GM19193 (cell line): ENCODE data around the gene EVA1A.

Source experiments
- POLR2A ChIP-seq: IDR thresholded peaks from 4 replicates; pipeline ENCODE4 v1.6.1; 2011; ENCODE audit not compliant: insufficient read depth, insufficient read length; ENCODE audit errors: extremely low read depth

Gene EVA1A, protein sequence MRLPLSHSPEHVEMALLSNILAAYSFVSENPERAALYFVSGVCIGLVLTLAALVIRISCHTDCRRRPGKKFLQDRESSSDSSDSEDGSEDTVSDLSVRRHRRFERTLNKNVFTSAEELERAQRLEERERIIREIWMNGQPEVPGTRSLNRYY

DNA sequence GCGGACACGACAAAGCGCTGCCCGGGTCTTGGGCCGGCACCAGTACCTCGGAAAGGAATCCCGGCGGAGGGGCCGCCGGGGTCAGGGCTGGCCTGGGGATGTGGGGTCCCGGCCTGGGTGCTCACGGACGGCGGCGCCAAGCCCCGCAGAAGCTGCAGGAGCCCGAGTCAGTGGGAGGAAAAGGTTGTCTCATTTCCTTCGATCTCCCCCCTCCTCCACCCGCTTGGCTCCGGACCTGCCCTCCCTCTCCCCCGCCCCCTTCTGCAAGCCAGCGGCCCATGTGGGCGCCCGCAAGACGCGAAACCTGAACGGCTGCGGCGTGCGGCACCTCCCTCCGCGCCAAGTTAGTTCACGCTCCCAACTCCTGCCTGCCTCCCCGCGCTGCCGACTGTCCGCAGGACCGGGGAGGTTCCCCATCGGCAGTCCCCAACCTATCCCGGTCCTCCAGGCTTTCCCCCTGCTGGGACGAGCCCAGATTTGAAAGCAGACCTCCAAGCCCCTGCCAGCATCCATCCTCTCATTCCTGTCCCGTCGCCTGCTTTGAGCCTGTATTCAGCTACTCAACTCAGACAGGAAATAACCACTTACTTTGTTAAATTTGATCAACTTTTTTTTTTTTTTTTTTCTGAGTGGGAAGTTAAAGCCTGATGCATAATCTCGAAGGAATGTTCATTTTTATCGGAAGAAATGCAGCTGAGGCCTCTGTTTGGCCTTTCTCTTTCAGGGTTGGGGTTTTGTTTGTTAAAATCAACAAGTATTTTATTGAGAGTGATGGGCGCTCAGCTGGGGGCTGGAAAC, at the start of gene EVA1A:
TSS of gene EVA1A (minus strand) at position 172 of the 798 bp plus-strand sequence. CDS start 42,799 bp downstream, outside the sequence.
- TF ChIP-seq POLR2A = no peak

DNA sequence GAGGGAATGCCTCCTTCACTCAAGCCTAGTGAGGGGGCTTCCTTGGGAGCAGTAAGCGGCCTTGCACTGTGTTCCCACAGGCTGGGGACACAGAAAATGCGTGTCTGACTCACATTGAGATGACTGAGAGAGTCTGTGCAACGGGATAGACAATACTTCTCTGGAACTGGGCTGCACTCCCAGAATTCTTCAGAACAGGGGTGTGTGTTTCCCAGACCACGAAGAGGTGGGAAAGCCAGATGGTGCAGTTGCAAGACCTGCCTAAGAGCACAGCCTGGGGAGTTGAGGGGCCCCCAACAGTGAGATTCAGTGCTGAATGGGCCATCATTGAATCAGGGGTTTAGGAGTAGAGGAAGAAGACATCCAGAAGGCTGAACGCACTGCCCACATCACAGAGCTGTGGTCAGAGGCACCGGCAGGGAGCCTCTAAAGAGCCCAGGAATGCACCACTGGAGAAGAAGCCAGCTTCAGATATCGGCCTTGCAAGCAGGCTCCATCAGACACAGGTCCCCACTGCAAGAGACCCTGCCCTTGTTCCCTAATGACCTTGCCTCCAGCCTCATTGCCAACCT, 49.3 kb upstream of the EVA1A start:
- no peak for TF ChIP-seq POLR2A

DNA sequence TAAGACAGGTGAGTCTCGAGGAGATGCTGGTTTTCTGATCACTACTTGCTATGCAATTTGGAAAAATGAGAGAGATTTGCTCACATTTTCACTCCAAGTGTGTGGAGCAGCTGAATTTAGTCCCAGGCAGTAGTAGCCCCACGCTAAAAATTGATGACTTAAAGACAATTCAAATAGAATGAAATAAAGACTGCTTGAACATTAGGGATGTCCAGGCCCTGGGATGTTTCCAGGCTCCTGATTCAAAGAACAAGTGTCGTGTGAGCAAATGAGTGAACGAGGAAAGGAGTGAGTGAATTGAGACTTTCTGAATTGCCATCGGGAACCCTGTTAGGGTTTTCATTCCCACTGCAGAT, 48.6 kb upstream of the EVA1A start:
- no peak for TF ChIP-seq POLR2A

DNA sequence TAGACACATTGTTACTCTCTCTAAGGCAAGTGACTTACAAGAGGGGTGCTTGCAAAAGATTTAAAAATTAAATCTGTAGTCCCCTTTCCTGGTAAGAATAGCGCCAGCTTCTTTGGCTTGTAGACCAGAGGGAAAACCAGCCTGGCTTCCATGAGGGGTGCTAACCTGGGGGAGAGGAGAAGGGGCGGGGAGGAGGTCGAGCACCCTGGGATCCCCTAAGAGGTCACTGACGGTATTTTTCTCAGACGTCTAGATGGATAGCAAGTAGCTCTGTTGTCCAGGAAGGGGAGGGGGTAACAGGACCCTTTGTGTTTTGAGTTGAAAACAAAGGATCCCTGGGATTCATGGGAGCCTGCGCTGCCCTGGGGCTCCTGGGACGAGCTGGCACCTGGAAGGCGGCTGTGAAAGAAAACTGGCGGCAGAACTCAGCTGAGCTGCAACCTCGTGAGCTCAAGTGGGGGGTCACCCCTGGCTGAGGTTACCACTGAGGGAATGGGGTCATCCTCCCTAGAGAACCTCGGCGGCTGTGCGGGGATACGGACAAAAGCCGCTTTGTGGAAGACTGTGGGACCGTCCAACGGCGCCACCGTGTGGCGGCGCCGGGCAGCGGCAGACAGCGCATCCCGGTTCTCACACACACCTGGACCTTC, 48.1 kb upstream of the EVA1A start:
- TF ChIP-seq POLR2A = no peak

DNA sequence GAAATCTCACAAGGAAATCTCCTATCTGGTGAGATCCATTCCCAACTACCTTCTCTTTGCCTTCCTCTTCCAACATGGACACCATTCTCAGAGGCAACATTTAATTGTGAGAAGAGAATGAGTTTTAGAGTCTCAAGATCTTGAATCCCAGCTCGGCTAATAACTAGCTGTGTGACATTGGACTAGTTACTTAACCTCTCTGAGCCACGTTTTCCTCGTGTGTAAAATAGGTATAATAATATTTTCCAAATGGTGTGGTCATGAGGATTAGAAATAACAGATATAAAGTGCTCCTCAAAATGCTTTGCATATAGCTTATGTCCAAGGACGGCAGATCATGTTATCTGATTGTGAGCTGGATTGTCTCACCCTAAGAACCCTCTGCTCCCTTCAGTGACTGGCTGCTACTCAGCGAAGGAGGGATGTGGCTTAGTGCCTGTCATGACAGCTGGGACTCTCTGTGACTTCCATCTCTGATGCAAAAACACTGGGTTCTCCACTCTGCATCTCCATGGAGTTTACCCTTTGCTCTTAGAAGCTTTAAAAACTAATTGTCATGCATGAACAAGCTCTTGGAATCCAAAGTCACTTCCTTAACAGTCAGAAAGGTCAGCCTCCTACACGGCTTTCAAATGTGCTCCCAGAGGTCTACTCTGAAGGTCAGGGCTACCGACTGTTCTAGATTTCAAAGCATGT, 47.4 kb upstream of the EVA1A start:
- TF ChIP-seq POLR2A = no peak

DNA sequence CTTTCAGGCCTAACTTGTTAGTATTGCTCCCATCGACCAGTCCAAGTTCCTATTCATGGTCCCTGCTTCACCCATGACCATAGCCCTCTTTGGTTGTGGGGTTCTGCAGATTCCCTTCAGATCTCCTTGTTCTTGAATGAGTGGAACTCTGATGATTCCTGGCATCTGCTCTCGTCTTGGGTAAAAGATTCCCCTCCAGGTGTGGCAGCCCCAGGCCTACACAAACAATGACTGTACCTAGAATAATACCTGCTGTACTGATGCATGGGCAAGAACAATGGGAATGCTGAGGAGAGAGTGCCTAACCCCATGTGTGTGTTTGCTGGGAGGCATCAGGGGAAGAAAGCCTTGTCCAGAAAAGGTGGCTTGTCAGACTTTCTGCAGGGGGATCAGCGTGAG, 46.7 kb upstream of the EVA1A start:
- TF ChIP-seq POLR2A = no peak

DNA sequence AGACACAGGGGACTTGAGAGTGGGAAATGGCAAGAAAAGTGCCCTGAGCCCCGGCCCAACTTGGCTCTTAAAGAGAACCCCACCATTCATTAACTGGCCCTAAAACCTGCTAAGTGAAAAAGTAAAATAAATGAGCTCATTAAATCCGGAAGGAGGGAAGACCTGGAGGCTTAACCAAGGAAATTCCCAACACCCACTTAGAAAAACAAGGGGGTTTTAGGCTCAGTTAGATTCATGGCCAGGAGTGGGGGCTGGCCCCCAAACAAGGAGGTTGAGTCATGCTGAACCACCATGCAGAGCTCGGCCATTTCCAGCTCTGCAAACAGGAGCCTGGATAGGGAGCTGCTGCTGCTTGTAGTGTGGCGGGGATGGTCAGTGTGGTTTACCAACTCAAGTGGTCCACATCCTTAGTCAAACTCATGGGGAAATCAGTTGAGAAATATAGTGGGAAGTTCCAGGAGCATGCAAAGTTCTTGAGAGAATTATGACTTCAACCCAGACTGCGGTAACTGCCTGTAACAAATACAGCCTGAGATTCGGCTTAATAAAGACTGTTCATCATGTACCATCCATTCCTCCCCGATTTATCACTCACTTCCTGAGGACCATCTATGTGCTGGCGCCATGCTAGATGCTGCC, 46.1 kb upstream of the EVA1A start:
- no peak for TF ChIP-seq POLR2A

DNA sequence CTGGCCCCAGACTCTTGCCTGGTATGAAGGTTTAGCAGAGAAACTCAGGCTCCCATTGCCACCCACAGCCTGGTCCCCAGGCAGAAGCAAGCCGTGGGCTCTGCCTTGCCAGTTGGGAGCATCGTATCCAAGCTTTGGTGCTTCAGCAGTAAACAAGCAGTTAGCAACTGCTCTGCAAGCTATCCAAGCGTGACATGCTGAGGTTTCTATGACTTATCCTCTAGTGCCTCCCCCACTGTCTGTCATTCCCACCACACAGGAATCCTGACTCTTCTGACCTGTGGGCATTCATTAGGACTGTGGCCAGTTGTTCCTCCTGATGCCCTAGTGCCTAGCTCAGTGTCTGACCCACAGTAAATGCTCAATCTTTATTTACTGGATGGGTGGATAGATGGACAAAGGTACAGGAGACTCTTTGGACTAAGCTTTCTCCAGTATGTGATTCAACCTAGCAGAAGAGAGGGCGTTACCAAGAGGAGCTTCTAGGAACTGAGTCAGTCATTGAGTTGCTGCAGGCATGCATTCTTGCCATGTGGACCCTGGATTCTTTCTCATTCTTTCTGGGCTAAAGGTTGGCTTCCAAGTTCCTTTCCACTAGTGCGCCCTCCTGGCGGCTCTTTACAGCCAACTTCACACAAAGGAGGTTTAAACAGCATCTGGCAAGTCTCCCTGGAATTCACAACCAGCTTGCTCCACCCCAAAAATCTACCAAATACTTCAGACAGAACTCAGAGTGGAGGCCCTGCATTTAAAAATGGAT, 45.2 kb upstream of the EVA1A start:
- no peak for TF ChIP-seq POLR2A

DNA sequence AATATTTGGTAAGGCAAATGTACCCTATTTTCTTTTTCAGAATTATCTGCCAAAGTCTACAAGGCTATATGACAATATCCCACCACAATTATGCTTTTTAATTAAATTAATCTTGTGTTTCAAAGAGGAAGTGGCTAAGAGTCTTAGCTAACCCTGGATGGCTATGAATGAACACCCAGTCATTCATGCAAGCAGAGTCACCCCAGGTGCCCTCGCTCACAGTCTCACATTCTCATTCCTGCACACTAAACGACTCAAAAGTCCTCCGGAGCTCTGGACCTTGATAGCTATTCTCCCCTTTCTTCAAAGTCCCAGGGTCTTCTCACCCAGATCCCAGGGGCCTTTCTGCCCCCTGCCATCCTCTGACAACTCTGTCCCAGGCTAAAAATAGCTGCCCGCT, 43.7 kb upstream of the EVA1A start:
- no peak for TF ChIP-seq POLR2A

DNA sequence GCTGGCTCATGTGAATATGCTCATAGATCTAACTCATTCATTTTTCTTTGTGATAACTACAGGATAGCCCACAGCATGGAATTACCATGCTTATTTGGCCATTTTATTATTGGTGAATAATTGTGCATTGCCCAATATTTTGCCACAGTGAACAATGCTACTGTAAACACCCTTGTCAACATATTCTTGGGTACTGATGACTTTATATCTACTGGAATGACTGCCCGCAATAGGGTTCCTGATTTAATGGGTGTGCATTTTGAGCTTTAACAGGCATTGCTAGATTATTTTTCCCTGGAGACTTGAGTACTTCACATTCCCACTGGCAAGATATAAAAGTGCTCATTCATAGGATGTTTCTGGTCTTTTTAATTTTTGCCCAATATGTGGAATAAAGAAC, 42.7 kb upstream of the EVA1A start:
- TF ChIP-seq POLR2A = no peak

DNA sequence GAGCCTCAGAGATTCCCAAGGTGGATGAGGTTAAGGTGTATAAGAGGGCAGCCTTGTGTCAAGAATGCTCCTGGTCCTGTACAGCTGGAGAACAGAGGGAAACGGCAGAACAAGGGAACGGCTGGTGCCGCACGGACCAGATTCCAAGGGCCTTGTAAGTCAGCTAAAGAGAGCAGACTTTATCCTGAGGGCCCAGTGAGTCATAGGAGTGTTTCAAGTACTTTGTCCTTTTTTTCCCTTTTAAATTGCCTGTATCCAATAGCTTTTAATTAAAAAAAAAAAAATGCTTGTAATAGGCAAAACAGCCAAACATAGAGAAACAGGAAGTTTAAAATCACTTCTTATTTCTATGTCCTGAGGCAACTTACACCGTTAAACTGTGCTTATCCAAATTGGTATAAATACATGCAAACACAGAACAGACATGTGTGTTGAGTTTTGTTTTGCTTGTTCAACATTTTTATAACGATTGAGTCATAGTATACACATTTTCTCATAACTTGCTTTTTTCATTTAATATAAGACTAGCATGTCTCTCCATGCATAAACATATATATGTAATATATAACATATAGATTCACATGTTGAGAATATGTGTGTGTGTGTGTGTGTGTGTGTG, 42.1 kb upstream of the EVA1A start:
- no peak for TF ChIP-seq POLR2A

DNA sequence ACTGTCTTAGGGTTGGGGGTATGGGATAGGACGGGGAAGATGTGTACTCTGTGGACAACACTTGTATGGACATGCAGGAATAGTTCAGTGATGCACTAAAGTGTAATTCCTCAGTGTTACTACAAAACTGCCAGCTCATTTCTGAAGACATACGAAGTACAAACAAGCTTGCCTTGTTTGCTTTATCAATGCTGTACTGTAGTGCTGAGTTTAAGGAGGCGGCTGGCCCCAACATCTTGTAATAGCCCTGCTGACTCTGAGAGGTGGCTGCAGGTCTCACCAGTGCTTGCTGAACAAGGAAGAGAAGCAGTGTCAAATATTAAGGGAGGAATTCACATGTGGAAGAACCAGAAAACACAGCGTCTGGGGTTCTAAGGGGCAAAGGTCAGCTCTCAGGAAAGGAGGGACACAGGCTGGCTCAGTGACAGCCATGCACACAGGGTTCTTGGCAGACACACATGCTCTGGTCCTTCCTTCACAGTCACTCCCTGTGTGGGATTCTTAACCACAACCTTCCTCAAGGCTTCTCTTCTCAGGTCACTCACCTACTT, 39.8 kb upstream of the EVA1A start:
- TF ChIP-seq POLR2A = no peak

DNA sequence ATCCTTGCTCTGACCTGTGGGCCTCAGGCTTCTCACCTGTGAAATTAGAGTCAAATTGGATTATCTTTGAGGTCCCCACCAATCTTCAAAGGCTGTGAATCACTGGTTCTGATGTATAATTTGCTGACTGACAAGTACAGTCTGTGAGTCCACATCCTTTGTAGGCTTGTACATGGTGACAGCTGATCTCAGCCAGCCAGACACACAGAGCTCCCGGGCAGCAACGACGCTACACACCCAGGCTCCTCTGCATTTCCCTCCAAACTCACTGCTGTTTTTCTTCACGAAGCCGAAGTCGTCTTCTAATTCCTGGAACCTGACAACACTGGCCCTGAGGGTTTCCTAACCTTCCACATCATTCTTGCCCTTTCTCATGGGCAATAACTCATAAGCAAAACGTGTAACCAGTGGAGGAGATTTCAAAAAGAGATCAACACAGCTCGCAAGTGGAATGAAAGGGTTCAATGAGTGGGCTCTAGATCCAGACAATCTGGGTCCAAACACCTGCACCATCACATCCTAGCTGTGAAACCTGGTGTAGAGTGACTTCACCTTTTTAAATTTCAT, 37.9 kb upstream of the EVA1A start:
- no peak for TF ChIP-seq POLR2A
